Epithelial cell of alveolus of lung (primary cell): ENCODE measurements around the gene NUDT14. TPM values are rescaled to one million over a fixed set of nuclear protein-coding genes. Genes with fewer than 3 reads are reported as not detected.

Experiments
- total RNA-seq: library from RNA; depleted of rRNA; stranded (reverse); fragments of >200 nt; gene quantifications from 2 replicates; pipeline ENCODE4 v1.2.1, GENCODE V29; 2015

Gene NUDT14
- 3.7 and 7.5 TPM in 2 replicates for total RNA-seq

DNA sequence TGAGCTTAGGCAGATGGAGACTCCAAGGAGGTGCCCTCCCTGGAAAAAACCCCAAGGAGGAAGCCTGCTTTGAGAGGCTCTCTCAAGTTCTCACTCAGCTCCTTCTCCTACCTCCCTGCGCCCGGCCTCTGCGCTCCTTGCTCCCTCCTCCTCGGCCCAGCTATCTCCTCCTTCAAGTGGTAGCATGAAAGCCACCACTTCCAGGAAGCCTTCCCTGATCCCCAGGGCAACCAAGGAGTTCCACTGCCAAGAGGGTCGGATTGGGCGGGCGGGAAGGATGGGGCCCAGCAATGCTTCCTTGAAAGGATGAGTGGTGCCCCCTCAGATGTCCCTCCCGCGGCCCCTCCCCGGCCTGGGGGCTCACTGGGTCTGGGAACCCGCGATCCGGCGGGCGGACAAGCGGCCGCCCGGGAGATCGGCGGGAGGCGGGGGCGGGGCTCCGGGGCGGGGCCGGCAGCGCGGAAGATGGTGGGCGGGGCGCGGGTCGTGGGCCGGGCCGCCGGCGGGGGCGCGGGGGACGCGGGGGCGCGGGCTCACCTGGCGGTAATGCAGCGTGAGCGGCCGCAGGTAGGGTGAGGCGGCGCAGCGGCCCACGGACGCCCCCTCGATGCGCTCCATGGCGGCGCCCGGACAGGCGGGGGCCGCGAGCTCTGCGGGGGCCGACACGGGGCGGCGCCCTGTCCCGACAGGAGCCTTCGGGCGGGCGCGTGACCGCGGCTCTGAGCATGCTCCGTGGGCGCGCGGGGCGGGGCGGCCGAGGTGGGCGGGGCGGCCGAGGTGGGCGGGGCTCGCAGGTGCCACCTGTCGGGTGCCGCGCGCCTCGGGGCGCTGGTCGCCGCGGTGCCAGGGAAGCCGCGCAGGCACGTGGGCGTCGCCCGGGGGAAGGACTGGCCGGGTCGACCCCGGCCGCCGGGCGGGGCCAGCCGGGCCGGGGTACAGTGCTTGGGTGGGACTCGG is at the start of gene NUDT14:
NUDT14 (minus strand) TSS at position 721 of the 957 bp plus-strand sequence; CDS start at position 618, 103 bp downstream.

DNA sequence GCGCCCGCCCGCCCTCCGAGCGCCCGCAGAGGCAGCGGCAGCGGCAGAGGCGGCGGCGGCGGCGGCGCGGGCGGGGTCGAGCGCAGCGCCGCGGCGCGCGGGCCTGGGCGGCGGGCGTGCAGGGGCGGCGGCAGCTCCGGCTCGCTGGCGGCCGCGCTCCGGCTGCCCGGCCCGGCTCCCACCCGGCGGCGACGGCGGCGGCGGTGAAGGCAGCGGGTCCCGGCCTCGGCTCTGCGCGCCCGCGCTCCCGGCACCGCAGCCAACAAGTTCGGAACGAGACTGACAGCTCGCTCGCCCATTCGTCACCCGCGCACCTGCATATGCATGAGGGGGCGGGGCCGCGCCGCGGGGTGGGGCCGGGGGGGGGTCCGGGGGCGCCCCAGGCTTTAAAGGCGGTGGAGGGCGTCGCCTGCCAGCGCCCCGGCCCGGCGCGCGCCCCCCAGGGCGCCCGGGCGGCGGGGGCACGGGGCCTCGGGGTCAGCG is 12.6 kb downstream of the NUDT14 start, which contains the start of gene JAG2:
JAG2 (minus strand) TSS at position 281 of the 483 bp plus-strand sequence. CDS start 356 bp downstream, outside the sequence.

Other genes with a start within 250 kb of the NUDT14 start
- 7.6 and 22.5 TPM in 2 replicates for gene AHNAK2, start 202.9 kb downstream of the NUDT14 start, total RNA-seq
- 8.3 and 8.9 TPM in 2 replicates for gene CLBA1, start 195.5 kb downstream of the NUDT14 start, total RNA-seq
- 20.1 and 33.4 TPM in 2 replicates for gene CDCA4, start 160.2 kb downstream of the NUDT14 start, total RNA-seq
- gene GPR132, start 115.9 kb downstream of the NUDT14 start, total RNA-seq = 0.13 and 0.16 TPM in 2 replicates
- 0.48 and 0.78 TPM in 2 replicates for gene JAG2, start 12.5 kb downstream of the NUDT14 start, total RNA-seq
- gene BTBD6, start 67.2 kb upstream of the NUDT14 start, total RNA-seq = 24.1 and 63.5 TPM in 2 replicates
- 21.2 and 28.7 TPM in 2 replicates for gene BRF1, start 119.7 kb upstream of the NUDT14 start, total RNA-seq
- 36.2 and 36.5 TPM in 2 replicates for gene PACS2, start 133.4 kb upstream of the NUDT14 start, total RNA-seq
- 0.13 and 1.4 TPM in 2 replicates for gene TEX22, start 217.2 kb upstream of the NUDT14 start, total RNA-seq
- gene MTA1, start 238.5 kb upstream of the NUDT14 start, total RNA-seq = 37.0 and 49.1 TPM in 2 replicates